ENCODE measurements around the gene LAGE3. TPM values are rescaled to one million over a fixed set of nuclear protein-coding genes. Genes with fewer than 3 reads are reported as not detected.

Gene LAGE3
- total and polyA plus RNA-seq, 2 of the 8 experiments (the other 6 are each of a cell fraction or from before 2014, with no cell fraction given), result 44.5 to 102 TPM

DNA sequence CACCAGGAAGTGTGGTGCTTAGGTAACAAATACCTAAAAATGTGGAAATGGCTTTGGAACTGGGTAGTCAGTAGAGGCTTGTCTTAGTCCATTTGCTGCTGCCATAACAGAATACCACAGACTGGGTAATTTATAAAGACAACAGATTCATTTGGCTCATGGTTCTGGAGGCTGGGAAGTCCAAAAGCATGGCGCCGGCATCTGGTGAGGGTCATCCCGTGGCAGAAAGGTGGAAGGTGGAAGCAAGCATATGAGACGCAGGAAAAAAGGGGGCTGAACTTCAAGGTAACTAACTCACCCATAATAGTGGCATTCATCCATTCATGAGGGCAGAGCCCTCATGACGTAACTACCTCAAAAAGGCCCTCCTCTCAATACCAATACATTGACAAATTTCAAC lies 30.4 kb upstream of the LAGE3 start (continued):
- TF ChIP-seq, protein P1, sequence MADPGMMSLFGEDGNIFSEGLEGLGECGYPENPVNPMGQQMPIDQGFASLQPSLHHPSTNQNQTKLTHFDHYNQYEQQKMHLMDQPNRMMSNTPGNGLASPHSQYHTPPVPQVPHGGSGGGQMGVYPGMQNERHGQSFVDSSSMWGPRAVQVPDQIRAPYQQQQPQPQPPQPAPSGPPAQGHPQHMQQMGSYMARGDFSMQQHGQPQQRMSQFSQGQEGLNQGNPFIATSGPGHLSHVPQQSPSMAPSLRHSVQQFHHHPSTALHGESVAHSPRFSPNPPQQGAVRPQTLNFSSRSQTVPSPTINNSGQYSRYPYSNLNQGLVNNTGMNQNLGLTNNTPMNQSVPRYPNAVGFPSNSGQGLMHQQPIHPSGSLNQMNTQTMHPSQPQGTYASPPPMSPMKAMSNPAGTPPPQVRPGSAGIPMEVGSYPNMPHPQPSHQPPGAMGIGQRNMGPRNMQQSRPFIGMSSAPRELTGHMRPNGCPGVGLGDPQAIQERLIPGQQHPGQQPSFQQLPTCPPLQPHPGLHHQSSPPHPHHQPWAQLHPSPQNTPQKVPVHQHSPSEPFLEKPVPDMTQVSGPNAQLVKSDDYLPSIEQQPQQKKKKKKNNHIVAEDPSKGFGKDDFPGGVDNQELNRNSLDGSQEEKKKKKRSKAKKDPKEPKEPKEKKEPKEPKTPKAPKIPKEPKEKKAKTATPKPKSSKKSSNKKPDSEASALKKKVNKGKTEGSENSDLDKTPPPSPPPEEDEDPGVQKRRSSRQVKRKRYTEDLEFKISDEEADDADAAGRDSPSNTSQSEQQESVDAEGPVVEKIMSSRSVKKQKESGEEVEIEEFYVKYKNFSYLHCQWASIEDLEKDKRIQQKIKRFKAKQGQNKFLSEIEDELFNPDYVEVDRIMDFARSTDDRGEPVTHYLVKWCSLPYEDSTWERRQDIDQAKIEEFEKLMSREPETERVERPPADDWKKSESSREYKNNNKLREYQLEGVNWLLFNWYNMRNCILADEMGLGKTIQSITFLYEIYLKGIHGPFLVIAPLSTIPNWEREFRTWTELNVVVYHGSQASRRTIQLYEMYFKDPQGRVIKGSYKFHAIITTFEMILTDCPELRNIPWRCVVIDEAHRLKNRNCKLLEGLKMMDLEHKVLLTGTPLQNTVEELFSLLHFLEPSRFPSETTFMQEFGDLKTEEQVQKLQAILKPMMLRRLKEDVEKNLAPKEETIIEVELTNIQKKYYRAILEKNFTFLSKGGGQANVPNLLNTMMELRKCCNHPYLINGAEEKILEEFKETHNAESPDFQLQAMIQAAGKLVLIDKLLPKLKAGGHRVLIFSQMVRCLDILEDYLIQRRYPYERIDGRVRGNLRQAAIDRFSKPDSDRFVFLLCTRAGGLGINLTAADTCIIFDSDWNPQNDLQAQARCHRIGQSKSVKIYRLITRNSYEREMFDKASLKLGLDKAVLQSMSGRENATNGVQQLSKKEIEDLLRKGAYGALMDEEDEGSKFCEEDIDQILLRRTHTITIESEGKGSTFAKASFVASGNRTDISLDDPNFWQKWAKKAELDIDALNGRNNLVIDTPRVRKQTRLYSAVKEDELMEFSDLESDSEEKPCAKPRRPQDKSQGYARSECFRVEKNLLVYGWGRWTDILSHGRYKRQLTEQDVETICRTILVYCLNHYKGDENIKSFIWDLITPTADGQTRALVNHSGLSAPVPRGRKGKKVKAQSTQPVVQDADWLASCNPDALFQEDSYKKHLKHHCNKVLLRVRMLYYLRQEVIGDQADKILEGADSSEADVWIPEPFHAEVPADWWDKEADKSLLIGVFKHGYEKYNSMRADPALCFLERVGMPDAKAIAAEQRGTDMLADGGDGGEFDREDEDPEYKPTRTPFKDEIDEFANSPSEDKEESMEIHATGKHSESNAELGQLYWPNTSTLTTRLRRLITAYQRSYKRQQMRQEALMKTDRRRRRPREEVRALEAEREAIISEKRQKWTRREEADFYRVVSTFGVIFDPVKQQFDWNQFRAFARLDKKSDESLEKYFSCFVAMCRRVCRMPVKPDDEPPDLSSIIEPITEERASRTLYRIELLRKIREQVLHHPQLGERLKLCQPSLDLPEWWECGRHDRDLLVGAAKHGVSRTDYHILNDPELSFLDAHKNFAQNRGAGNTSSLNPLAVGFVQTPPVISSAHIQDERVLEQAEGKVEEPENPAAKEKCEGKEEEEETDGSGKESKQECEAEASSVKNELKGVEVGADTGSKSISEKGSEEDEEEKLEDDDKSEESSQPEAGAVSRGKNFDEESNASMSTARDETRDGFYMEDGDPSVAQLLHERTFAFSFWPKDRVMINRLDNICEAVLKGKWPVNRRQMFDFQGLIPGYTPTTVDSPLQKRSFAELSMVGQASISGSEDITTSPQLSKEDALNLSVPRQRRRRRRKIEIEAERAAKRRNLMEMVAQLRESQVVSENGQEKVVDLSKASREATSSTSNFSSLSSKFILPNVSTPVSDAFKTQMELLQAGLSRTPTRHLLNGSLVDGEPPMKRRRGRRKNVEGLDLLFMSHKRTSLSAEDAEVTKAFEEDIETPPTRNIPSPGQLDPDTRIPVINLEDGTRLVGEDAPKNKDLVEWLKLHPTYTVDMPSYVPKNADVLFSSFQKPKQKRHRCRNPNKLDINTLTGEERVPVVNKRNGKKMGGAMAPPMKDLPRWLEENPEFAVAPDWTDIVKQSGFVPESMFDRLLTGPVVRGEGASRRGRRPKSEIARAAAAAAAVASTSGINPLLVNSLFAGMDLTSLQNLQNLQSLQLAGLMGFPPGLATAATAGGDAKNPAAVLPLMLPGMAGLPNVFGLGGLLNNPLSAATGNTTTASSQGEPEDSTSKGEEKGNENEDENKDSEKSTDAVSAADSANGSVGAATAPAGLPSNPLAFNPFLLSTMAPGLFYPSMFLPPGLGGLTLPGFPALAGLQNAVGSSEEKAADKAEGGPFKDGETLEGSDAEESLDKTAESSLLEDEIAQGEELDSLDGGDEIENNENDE (IDR thresholded peaks at IDR 0.05; ENCODE audit: insufficient replicate concordance, low read length), result no peak
- TF ChIP-seq BACH1 (IDR thresholded peaks at IDR 0.05; ENCODE audit: low read length), result no peak
- no peak for TF ChIP-seq RAD21 (IDR thresholded peaks at IDR 0.05 in 1 of 2, conservative IDR thresholded peaks at IDR 0.05 in 1 of 2; ENCODE audit: low read depth in 2 of 2, low read length in 2 of 2)
